NCI-H1930 (cell line): ENCODE results near the gene SIM1.

Experiments
- DNase-seq, 2 experiments: peaks; one replicate each; lab custom pipeline; 2025; lab: John Stamatoyannopoulos, UW

The SIM1 gene

GRCh38 chr6:100464903-100465700 lies at the start of gene SIM1:
SIM1 (minus strand) TSS chr6:100464921; CDS start chr6:100463468, 1,453 bp downstream.
- DNase-seq, result no peak

- DNase-seq, result no peak
Measured at GRCh38 chr6:100512203-100512862, 47.6 kb upstream of the SIM1 start.

- DNase-seq, result no peak
Measured at GRCh38 chr6:100509101-100509500, 44.4 kb upstream of the SIM1 start.

- no peak for DNase-seq
Measured at GRCh38 chr6:100506651-100507050, 41.9 kb upstream of the SIM1 start.

GRCh38 chr6:100504786-100505737 lies 40.3 kb upstream of the SIM1 start:
- DNase-seq, result no peak

- no peak for DNase-seq
Measured at GRCh38 chr6:100503043-100503705, 38.5 kb upstream of the SIM1 start.

- DNase-seq, result no peak
Measured at GRCh38 chr6:100493206-100493888, 28.6 kb upstream of the SIM1 start.

- DNase-seq, result no peak
Measured at GRCh38 chr6:100491952-100492670, 27.4 kb upstream of the SIM1 start.

GRCh38 chr6:100490065-100490464 lies 25.3 kb upstream of the SIM1 start:
- no peak for DNase-seq

- no peak for DNase-seq
Measured at GRCh38 chr6:100488244-100488643, 23.5 kb upstream of the SIM1 start.

GRCh38 chr6:100487638-100488037 lies 22.9 kb upstream of the SIM1 start:
- no peak for DNase-seq

- no peak for DNase-seq
Measured at GRCh38 chr6:100485268-100485667, 20.5 kb upstream of the SIM1 start.

- DNase-seq, result no peak
Measured at GRCh38 chr6:100484474-100484873, 19.8 kb upstream of the SIM1 start.

GRCh38 chr6:100482698-100483097 lies 18.0 kb upstream of the SIM1 start:
- no peak for DNase-seq

GRCh38 chr6:100479179-100480035 lies 14.7 kb upstream of the SIM1 start:
- DNase-seq, result no peak

- DNase-seq, result no peak
Measured at GRCh38 chr6:100475554-100476320, 11.0 kb upstream of the SIM1 start.

GRCh38 chr6:100473182-100473581 lies 8.5 kb upstream of the SIM1 start:
- no peak for DNase-seq

- DNase-seq, result no peak
Measured at GRCh38 chr6:100472674-100473073, 8.0 kb upstream of the SIM1 start.
